Mucosa of rectum (tissue), 2 donors: Measurements from ENCODE around the gene NDUFAF8.

Experiments used
- H3K27ac ChIP-seq, 2 donors: one replicate each; pipeline ENCODE4 v1.7.0; 2013; ENCODE audit warnings: inconsistent platforms in 2 of 2, low read depth in 2 of 2, low read length in 2 of 2
- H3K27me3 ChIP-seq, 2 donors: one replicate each; pipeline ENCODE4 v1.7.0; 2013; ENCODE audit warnings: low read length in 2 of 2; ENCODE audit not compliant: control insufficient read depth in 2 of 2, insufficient read depth in 2 of 2
- H3K36me3 ChIP-seq, 2 donors: one replicate each; pipeline ENCODE4 v1.7.0; 2013; ENCODE audit warnings: low read length in 2 of 2; ENCODE audit not compliant: control insufficient read depth in 2 of 2, insufficient read depth in 2 of 2
- H3K4me1 ChIP-seq, 2 donors: one replicate each; pipeline ENCODE4 v1.7.0; 2013; ENCODE audit warnings: low read length in 2 of 2, mild to moderate bottlenecking in 1 of 2; ENCODE audit not compliant: control insufficient read depth in 2 of 2, insufficient read depth in 2 of 2
- H3K4me3 ChIP-seq, 2 donors: one replicate each; pipeline ENCODE4 v1.7.0; 2013; ENCODE audit warnings: low read length in 2 of 2
- H3K9ac ChIP-seq, 2 donors: one replicate each; pipeline ENCODE4 v1.7.0; 2013; ENCODE audit warnings: low read length in 2 of 2, low read depth in 1 of 2, mild to moderate bottlenecking in 1 of 2
- H3K9me3 ChIP-seq, 2 donors: one replicate each; pipeline ENCODE4 v1.7.0; 2013; ENCODE audit warnings: low read length in 2 of 2; ENCODE audit not compliant: control insufficient read depth in 2 of 2
- donor health status: healthy.
- donor health status: Normal muscosa, but diverticular disease.

The NDUFAF8 gene

DNA sequence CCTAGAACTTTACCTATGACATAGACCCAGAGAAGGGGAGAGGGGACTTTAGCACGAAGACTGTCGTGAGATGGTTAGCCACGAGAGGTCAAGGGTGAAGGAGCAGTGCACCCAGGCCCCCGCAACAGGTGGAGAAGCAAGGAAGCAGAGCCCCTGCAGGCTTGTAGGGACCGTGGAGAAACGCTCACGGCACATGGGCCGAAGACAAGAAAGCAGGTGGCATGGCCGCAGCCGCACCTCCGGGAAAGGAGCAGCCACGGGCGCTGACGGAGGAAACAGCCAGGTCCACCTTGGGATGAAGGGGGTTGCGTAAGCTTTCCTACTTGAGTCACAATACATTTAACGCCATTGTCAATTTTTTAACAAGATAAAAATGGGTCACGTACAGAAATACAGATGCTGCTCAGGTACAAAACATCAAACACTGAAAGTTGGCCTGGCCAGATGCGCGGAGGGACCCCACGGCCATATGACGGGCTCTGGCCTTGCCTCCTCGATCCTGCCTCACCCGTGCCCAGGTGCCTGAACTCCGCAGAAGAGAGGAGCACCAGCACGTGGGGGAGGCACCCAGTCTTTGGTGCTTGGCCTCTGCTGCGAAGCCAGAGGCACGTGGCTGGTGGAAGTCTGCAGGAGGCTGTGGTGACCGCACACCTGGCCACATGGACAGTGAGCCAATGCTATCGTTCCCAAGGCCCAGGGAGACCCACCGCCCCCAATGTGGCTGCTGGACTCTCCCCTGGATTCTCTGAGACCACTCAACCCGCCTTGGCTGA lies 34.8 kb downstream of the NDUFAF8 start:
- Histone ChIP-seq H3K9me3 (no peaks in the 10 kb centered on the region), H3K27ac (no peak overlapping the region)

DNA sequence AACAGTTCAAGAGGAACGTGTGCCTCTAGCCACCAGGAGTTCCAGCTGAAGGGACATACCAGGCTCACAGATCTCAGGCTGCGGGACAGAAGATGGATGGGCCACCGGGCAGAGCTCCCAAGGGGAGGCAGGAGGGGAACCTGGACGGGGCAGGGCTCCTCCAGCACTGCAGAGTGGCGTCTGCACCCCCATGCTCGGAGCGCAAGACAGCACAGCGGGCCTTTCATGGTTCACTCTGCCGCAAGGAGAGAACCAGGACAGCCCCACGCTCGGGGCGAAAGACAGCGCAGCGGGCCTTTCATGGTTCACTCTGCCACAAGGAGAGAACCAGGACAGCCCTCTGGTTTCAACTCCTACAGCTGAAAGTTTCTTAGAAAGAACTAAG lies 35.3 kb downstream of the NDUFAF8 start:
- no peaks in the 10 kb centered on the region for H3K27me3 ChIP-seq
- H3K9me3 ChIP-seq: no peaks in the 10 kb centered on the region
- peaks cover 7 to 10% of the 10 kb centered on the region in 2 donors for H3K4me1 ChIP-seq
- no peak overlapping the region for H3K27ac ChIP-seq
- H3K9ac ChIP-seq: no peak overlapping the region
- H3K36me3 ChIP-seq: peaks cover 51 to 67% of the 10 kb centered on the region in 2 donors
- no peak overlapping the region for H3K4me3 ChIP-seq

More for the DNA sequence above, 34.8 kb downstream of the NDUFAF8 start:
- H3K27me3 ChIP-seq: no peaks in the 10 kb centered on the region
- no peak overlapping the region for H3K4me3 ChIP-seq
- peaks cover 55 to 67% of the 10 kb centered on the region in 2 donors for H3K36me3 ChIP-seq
- H3K9ac ChIP-seq: no peak overlapping the region
- H3K4me1 ChIP-seq: peaks cover 7 to 10% of the 10 kb centered on the region in 2 donors

DNA sequence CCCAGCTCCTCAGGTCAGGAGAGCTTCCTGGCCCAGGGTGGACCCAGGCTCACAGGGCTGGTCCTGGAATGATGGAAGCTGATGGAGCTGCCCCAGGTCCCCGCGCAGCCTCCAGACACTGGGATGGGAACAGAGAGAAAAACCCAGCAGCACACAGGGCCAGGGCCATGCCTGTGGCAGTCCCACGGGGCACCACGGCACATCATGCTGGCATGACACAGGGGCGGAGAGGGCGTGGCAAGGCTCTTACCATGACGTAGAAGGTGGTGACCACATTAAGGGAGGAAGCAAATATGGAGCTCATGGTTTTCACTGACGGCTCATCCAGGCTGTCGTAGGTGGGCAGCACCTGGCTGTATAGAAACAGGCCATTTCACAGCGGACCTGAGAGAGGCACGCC lies 37.7 kb downstream of the NDUFAF8 start:
- H3K27ac ChIP-seq: no peak overlapping the region
- no peaks in the 10 kb centered on the region for H3K9me3 ChIP-seq
- H3K36me3 ChIP-seq: peaks cover 40 to 63% of the 10 kb centered on the region in 2 donors
- H3K4me3 ChIP-seq: no peak overlapping the region
- H3K27me3 ChIP-seq: no peaks in the 10 kb centered on the region
- H3K9ac ChIP-seq: no peak overlapping the region
- peaks cover 7 to 10% of the 10 kb centered on the region in 2 donors for H3K4me1 ChIP-seq

DNA sequence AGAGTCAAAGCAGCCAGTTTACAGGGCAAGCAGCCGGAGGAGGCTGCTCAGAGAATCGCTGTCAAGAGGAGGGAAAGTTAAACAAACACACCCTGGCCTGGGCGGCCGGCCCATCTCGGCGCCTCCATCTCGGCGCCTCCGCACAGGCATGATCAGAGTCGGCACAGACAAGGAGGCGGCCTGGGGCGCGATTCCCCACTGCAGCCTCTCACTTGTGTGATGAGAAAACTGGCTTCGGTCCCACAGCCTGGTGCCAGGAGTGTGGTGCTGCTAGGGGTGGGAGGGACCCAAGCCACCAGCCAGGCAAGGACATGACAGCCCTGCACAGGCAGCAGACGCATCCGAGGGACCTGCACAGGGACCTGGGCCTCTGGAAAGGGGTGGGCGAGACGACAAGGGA lies 38.3 kb downstream of the NDUFAF8 start:
- no peaks in the 10 kb centered on the region for H3K27me3 ChIP-seq
- no peaks in the 10 kb centered on the region for H3K9me3 ChIP-seq
- peaks cover 40 to 67% of the 10 kb centered on the region in 2 donors for H3K36me3 ChIP-seq
- H3K9ac ChIP-seq: peak overlapping the region in 1 of 2 donors; percentile 2
- peak overlapping the region; percentile 8 to 44 for H3K4me3 ChIP-seq
- H3K4me1 ChIP-seq: peaks cover 7 to 10% of the 10 kb centered on the region in 2 donors
- H3K27ac ChIP-seq: peak overlapping the region; percentile 54 to 63

GRCh38 chr17:81277946-81278693 lies 39.0 kb downstream of the NDUFAF8 start:
- no peaks in the 10 kb centered on the region for H3K27me3 ChIP-seq
- peak overlapping the region in 1 of 2 donors; percentile 2 for H3K9ac ChIP-seq
- H3K9me3 ChIP-seq: no peaks in the 10 kb centered on the region
- H3K27ac ChIP-seq: peak overlapping the region; percentile 54 to 63
- H3K36me3 ChIP-seq: peaks cover 33 to 67% of the 10 kb centered on the region in 2 donors
- peak overlapping the region; percentile 8 to 44 for H3K4me3 ChIP-seq
- peaks cover 7 to 10% of the 10 kb centered on the region in 2 donors for H3K4me1 ChIP-seq

DNA sequence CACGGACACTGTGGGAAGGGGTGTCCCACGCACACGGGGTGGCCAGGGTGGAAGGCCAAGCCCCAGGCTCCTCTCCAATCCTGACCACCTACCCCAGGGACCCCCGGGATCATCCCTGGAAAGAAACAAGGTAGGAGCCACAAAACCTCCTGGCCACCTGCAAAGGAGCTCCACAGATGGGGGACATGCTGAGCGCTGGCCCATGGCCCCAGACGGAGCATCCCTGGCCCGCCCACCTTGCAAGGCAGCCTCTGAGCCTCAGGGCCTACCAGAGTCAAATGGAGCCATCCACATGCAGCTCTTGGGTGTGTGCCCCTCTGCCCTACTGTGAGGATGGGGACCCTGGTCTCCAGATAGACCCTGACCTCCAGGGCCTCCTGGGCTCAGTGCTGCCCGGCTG lies 39.7 kb downstream of the NDUFAF8 start:
- Histone ChIP-seq H3K4me3 (no peak overlapping the region), H3K27me3 (no peaks in the 10 kb centered on the region), H3K9me3 (no peaks in the 10 kb centered on the region), H3K4me1 (peaks cover 7 to 10% of the 10 kb centered on the region in 2 donors), H3K27ac (peak overlapping the region in 1 of 2 donors; percentile 63), H3K9ac (no peak overlapping the region), H3K36me3 (peaks cover 27 to 63% of the 10 kb centered on the region in 2 donors)

DNA sequence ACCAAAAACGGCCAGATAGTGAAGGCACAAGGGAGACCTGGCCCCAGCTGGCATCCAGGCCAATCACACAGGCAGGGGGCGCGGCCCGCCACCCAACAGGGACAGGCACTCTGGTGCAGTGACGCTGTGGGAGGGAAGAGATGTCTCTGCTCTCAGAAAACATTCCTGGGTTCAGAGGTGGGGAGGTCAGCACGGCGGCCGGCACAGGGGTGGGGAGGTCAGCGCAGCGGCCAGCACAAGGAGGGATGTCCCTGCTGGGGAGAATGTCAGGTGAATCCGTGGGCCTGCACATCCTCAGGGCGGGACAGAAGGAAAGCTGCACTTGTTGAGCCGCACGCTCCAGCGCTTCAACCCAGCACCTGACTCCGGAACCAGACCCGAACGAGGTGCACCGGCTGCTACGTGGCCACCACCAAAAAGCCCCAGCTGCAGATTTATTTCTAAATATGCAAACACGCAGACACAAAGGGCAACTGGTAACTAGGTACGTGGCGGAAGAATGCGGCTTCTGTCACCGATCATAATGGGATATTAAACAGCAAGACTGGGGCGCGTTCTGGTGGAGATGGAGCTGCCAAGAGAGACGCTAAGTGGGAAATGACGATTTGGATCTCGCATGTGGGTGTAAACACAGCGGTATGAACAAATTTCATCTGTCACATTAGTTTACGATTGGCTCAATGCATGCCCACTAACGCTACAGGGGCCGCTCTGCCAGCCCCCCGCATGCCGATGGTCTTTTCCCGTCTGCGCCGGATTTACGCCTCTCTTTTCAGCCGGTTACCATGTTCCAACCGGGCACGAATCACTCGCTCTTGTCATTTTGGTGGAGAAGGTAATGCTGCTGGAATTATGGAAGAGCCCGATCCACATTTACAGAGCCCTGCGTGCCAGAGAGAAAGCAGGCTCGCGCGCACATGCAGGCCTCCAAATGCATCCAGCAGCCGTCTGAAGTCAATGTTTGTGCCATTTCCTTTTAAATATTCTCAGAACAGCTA lies 40.5 kb downstream of the NDUFAF8 start:
- H3K9ac ChIP-seq: no peak overlapping the region
- H3K9me3 ChIP-seq: no peaks in the 10 kb centered on the region
- no peak overlapping the region for H3K4me3 ChIP-seq
- H3K27me3 ChIP-seq: no peaks in the 10 kb centered on the region
- H3K36me3 ChIP-seq: peaks cover 20 to 59% of the 10 kb centered on the region in 2 donors
- peaks cover 7 to 10% of the 10 kb centered on the region in 2 donors for H3K4me1 ChIP-seq
- no peak overlapping the region for H3K27ac ChIP-seq

DNA sequence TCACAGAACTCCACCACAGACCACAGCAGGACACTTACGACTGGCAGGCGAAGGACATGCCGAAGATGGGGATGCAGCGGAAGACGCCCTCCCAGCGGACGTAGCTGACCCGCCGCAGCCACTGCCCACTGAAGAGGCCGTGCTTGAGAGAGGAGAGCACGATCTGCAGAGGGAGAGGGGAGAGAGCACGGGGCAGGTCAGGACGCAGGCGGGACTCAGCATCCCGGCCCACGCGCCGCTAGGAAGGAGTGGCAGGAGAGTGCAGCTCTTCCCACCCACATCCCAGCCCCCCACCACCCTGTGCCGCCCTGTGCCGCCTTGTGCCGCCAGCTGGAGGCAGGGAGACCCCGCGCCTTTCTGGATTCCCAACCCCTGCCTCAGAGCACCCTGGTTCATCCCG lies 41.5 kb downstream of the NDUFAF8 start:
- H3K4me3 ChIP-seq: no peak overlapping the region
- no peaks in the 10 kb centered on the region for H3K27me3 ChIP-seq
- H3K4me1 ChIP-seq: peaks cover 7 to 10% of the 10 kb centered on the region in 2 donors
- no peaks in the 10 kb centered on the region for H3K9me3 ChIP-seq
- no peak overlapping the region for H3K27ac ChIP-seq
- peaks cover 14 to 54% of the 10 kb centered on the region in 2 donors for H3K36me3 ChIP-seq
- no peak overlapping the region for H3K9ac ChIP-seq

GRCh38 chr17:81282141-81282540 lies 43.0 kb downstream of the NDUFAF8 start:
- H3K27me3 ChIP-seq: no peaks in the 10 kb centered on the region
- no peak overlapping the region for H3K27ac ChIP-seq
- H3K4me1 ChIP-seq: peaks cover 5 to 11% of the 10 kb centered on the region in 2 donors
- H3K9me3 ChIP-seq: no peaks in the 10 kb centered on the region
- H3K36me3 ChIP-seq: peaks cover 4 to 48% of the 10 kb centered on the region in 2 donors
- H3K9ac ChIP-seq: no peak overlapping the region
- no peak overlapping the region for H3K4me3 ChIP-seq
